Nucleus accumbens (tissue), 56 donors: Measurements from ENCODE around the gene RNF113B.
A peak's percentile ranks its signal among the peaks of the same experiment; 100 is the strongest.

Experiments
- DNase-seq, 56 donors: peaks; one replicate each; lab custom pipeline; 2025; lab: John Stamatoyannopoulos, UW

Gene RNF113B

GRCh38 chr13:98180092-98180491 is 3.0 kb upstream of the RNF113B start:
- no peak for DNase-seq

GRCh38 chr13:98175823-98176222 is 1.2 kb downstream of the RNF113B start:
- DNase-seq, result no peak

- no peak for DNase-seq
These were observed 2.0 kb downstream of the RNF113B start for GRCh38 chr13:98175043-98175442.

GRCh38 chr13:98174307-98174706 is 2.8 kb downstream of the RNF113B start:
- no peak for DNase-seq

- no peak for DNase-seq
These were observed 3.5 kb downstream of the RNF113B start for GRCh38 chr13:98173431-98174152.

GRCh38 chr13:98172590-98173422 is 4.3 kb downstream of the RNF113B start:
- DNase-seq, result no peak

GRCh38 chr13:98171900-98172589 is 5.0 kb downstream of the RNF113B start:
- DNase-seq, result peak in 34 of 56 donors; percentile 2 to 65 (median 18)

GRCh38 chr13:98169331-98169730 is 7.7 kb downstream of the RNF113B start:
- no peak for DNase-seq

- DNase-seq, result no peak
These were observed 14.1 kb downstream of the RNF113B start for GRCh38 chr13:98162935-98163334.

- DNase-seq, result no peak
These were observed 18.7 kb downstream of the RNF113B start for GRCh38 chr13:98158172-98158899.

- DNase-seq, result no peak
These were observed 19.5 kb downstream of the RNF113B start for GRCh38 chr13:98157609-98158008.

GRCh38 chr13:98157188-98157587 is 19.9 kb downstream of the RNF113B start:
- no peak for DNase-seq

- DNase-seq, result no peak
These were observed 20.8 kb downstream of the RNF113B start for GRCh38 chr13:98156259-98156658.

- no peak for DNase-seq
These were observed 21.5 kb downstream of the RNF113B start for GRCh38 chr13:98155475-98156109.

- no peak for DNase-seq
These were observed 26.1 kb downstream of the RNF113B start for GRCh38 chr13:98150832-98151479.

- no peak for DNase-seq
These were observed 29.5 kb downstream of the RNF113B start for GRCh38 chr13:98147521-98147920.

GRCh38 chr13:98144801-98145350 is 32.2 kb downstream of the RNF113B start:
- DNase-seq, result peak in 5 of 56 donors; percentile 3 to 43 (median 24)

GRCh38 chr13:98144027-98144741 is 32.9 kb downstream of the RNF113B start:
- DNase-seq, result peak in 2 of 56 donors; percentile 4 to 33
